ENCODE data around the gene CIAO3. TPM values are rescaled to one million over a fixed set of nuclear protein-coding genes. Genes with fewer than 3 reads are reported as not detected.

CIAO3 gene
- total RNA-seq, 6 experiments from 2014 or later = 16.9 to 20.5 (median 18.0) TPM

- Mint-ChIP-seq H3K36me3 (ENCODE audit: low read depth) (no peaks in the 10 kb centered on the region), H3K4me3 (peak within 1 kb of the TSS; percentile 65)
Measured at GRCh38 chr16:726438-727290, 14.1 kb downstream of the CIAO3 start, which contains the start of the genes CCDC78 and HAGHL. TSS of gene CCDC78 (minus strand) at chr16:726443. CDS start at chr16:726367, 76 bp downstream. TSS of gene HAGHL (plus strand) at chr16:727106. CDS start at chr16:727510, 404 bp downstream.

GRCh38 chr16:726188-726437 is 14.7 kb downstream of the CIAO3 start:
- DNase-seq = no peak
- Mint-ChIP-seq H3K27me3 (ENCODE audit: insufficient read depth) (peaks cover 7% of the 10 kb centered on the region), H3K27ac (no peak overlapping the region), H3K9me3 (no peaks in the 10 kb centered on the region), H3K4me3 (no peak overlapping the region), H3K36me3 (ENCODE audit: low read depth) (no peaks in the 10 kb centered on the region), H3K4me1 (ENCODE audit: low read depth) (no peaks in the 10 kb centered on the region)
- no peak for TF ChIP-seq CTCF (IDR thresholded peaks at IDR 0.05)

More at GRCh38 chr16:726438-727290, 14.1 kb downstream of the CIAO3 start, which contains the start of the genes CCDC78 and HAGHL:
- Mint-ChIP-seq H3K27ac (no peak within 1 kb of the TSS), H3K9me3 (no peaks in the 10 kb centered on the region), H3K27me3 (ENCODE audit: insufficient read depth) (peaks cover 7% of the 10 kb centered on the region), H3K4me1 (ENCODE audit: low read depth) (no peaks in the 10 kb centered on the region)
- TF ChIP-seq CTCF (IDR thresholded peaks at IDR 0.05) = no peak
- DNase-seq = no peak

- Mint-ChIP-seq H3K27ac (no peak overlapping the region), H3K4me1 (ENCODE audit: low read depth) (no peaks in the 10 kb centered on the region), H3K27me3 (ENCODE audit: insufficient read depth) (peaks cover 7% of the 10 kb centered on the region), H3K36me3 (ENCODE audit: low read depth) (no peaks in the 10 kb centered on the region), H3K9me3 (no peaks in the 10 kb centered on the region), H3K4me3 (no peak overlapping the region)
- no peak for TF ChIP-seq CTCF (IDR thresholded peaks at IDR 0.05)
- DNase-seq = no peak
Measured at GRCh38 chr16:725463-726187, 15.2 kb downstream of the CIAO3 start.

- no peak overlapping the region for H3K4me3 Mint-ChIP-seq
- H3K36me3 Mint-ChIP-seq (ENCODE audit: low read depth) = no peaks in the 10 kb centered on the region
- H3K9me3 Mint-ChIP-seq = no peaks in the 10 kb centered on the region
- TF ChIP-seq CTCF (IDR thresholded peaks at IDR 0.05) = no peak
- peaks cover 12% of the 10 kb centered on the region for H3K27me3 Mint-ChIP-seq (ENCODE audit: insufficient read depth)
- peaks cover 4% of the 10 kb centered on the region; the same call in 1 of the 2 replicates for H3K4me1 Mint-ChIP-seq (ENCODE audit: low read depth)
- no peak overlapping the region for H3K27ac Mint-ChIP-seq
- DNase-seq = no peak
Measured at GRCh38 chr16:725041-725376, 15.8 kb downstream of the CIAO3 start.

GRCh38 chr16:724188-725040 is 16.4 kb downstream of the CIAO3 start:
- Mint-ChIP-seq H3K27ac (no peak overlapping the region), H3K4me1 (ENCODE audit: low read depth) (peaks cover 10% of the 10 kb centered on the region), H3K4me3 (no peak overlapping the region), H3K9me3 (no peaks in the 10 kb centered on the region), H3K36me3 (ENCODE audit: low read depth) (no peaks in the 10 kb centered on the region), H3K27me3 (ENCODE audit: insufficient read depth) (peaks cover 13% of the 10 kb centered on the region)
- DNase-seq = no peak
- no peak for TF ChIP-seq CTCF (IDR thresholded peaks at IDR 0.05)

Data from HFFc6 (cell line).